DMS 273 (cell line): ENCODE measurements around the gene FBXL16.

Experiments used
- DNase-seq: peaks from one replicate; lab custom pipeline; 2025; ENCODE audit not compliant: unreplicated experiment; lab: John Stamatoyannopoulos, UW

Gene FBXL16

GRCh38 chr16:710500-711075 is 5.0 kb upstream of the FBXL16 start:
- peak; percentile 80 for DNase-seq

- peak; percentile 98 for DNase-seq
Observed at GRCh38 chr16:709566-710499, 4.2 kb upstream of the FBXL16 start.

GRCh38 chr16:708959-709358 is 3.4 kb upstream of the FBXL16 start:
- DNase-seq = peak; percentile 45

- no peak for DNase-seq
Observed at GRCh38 chr16:708019-708418, 2.4 kb upstream of the FBXL16 start.

DNA sequence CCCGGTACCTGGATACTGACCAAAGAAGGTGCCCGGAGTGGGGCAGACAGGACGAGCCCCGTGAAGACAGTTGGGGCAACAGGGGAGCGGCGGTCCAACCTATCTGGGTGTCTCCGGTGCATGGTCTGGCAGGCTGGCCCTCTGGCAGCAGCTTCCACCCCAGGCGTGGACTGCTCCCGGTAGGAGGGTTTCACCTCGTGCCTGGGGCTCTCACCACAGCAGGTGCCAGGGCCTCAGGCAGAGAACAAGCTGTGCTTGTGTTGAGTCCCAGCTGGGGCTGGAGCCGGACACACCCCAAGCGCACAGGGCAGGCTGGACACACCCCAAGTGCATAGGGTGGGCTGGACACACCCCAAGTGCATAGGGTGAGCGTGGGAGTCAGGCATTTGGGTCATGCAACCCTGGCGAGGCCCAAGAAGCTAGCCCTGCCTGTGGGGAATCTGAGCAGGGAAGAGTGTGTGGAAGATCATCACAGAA is 1.5 kb upstream of the FBXL16 start:
- DNase-seq = peak; percentile 68

GRCh38 chr16:706189-707061 is 824 bp upstream of the FBXL16 start:
- DNase-seq = peak; percentile 69

DNA sequence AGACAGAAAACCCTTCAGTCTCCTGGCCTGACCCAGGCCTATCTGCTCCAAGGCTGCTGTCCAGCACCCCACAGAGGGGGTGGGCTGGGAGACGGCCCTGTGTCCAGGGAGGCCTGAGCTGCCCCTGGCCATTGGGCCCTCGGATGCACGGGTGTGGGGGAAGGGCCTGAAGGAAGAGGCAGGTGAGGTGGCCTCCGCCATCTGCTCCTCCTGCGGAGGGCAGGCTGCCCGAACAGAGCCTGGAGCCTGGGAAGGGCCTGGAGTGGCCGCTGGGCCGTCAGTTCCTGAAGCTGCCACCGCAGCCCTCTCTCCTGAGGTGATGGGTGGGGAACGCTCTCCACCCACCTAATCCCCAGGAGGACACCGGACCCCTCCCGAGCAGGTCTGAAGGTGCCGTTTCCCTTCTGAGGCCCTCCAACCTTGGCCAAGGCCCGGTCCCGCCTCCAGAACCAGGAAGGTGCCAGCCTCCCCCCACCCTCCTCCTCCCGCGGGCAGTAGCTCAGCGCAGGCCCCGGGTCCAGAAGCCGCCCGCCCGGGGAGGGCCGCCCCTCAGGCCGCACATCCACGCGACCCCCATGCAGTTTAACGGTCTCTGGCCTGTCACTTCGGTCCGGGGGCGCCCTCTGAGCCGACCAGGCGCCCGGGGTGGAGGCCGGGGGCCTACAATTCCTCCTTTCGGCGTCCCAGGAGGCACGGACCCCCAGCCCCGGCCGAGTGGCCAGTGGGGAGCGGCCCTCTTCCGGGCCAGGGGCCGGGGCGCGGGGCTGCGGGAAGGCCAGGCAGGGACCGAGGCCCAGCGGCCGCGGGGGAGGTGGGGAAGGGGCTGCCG is 835 bp downstream of the FBXL16 start:
- DNase-seq = peak; percentile 69

DNA sequence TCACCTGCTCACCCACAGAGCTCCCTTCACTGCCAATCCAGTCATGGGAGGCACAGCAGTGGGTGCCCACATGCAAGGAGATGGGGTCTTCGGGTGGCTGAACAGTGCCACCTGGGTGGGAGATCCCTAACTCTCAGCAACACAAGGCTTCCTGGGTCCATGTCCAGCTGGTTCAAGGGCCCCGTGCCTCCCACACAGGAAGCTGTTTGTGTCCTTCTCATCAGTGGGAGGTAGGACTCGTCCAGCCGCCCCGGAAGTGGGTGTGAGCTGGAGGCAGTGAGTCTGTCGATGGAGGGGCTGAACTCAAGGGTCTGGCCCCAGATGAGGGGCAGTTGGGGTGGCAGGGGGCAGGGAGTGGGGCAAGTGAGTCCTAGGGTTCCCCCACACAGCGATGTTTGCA is 1.6 kb downstream of the FBXL16 start:
- no peak for DNase-seq

GRCh38 chr16:703406-703805 is 2.2 kb downstream of the FBXL16 start:
- no peak for DNase-seq

DNA sequence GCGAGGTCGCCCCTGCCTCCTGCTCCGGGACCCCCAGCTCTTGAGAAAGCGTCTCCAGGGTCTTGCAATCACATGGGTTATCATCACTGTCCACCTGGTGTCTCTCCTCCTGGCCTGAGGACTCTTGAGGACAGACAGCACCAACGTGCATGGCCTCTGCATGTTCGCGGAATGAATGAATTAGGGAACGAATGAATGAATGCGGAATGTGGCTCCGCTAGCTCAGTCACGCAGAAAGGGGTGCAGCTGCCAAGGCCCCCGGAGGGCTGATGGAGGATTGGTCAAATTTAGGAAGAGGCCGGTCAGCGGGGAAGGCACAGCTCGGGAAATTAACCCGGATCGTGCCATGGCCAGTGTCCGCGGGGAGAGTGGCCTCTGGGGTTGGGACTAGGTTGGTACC is 3.3 kb downstream of the FBXL16 start:
- no peak for DNase-seq

DNA sequence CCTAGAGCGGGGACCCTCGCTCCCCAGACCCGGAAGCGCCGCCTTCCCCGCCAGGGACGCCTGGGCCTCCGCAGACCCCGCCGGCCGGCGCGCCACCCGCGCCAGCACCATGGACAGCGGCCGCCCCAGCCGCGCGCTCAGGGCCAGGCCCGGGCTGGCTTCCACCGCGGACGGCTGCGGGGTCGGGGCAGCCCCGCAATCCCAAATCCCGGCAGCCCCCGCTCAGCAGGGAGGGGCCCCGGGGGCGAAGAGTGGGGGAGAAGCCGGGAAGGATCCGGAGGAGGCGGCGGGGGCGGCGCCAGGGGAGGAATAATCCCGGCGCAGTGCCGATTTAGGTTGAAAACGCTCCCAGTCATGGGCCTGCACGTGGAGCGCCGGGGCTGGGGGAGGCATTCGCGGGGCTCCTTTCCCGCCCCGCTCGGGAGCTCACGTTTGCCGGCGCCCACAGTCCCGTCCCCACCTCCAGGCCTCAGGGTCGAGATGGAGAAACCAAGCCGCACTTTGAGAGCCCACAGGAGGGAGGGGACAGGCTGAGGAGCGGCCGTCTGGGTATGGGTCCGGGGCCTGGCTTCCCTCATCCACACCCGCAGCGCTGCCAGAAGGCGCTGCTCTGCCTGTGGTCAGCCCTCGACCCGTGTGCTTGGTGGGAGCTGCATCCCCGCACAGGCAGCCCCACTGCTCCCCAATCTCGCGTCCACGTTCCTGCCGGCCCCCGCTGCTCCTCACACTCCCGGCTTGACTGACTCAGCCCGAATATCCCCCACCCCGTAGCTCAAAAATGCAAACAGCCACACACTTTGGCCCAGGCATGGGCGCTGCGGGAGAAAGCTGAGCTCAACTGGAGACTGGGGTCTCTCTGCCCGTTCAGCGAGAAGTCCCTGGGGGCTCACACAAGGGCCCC is 4.7 kb downstream of the FBXL16 start:
- DNase-seq = no peak

- no peak for DNase-seq
Observed at GRCh38 chr16:698911-699671, 6.5 kb downstream of the FBXL16 start.

GRCh38 chr16:695355-696089 is 10.1 kb downstream of the FBXL16 start:
- no peak for DNase-seq

- DNase-seq = no peak
Observed at GRCh38 chr16:694863-695354, 10.7 kb downstream of the FBXL16 start.

DNA sequence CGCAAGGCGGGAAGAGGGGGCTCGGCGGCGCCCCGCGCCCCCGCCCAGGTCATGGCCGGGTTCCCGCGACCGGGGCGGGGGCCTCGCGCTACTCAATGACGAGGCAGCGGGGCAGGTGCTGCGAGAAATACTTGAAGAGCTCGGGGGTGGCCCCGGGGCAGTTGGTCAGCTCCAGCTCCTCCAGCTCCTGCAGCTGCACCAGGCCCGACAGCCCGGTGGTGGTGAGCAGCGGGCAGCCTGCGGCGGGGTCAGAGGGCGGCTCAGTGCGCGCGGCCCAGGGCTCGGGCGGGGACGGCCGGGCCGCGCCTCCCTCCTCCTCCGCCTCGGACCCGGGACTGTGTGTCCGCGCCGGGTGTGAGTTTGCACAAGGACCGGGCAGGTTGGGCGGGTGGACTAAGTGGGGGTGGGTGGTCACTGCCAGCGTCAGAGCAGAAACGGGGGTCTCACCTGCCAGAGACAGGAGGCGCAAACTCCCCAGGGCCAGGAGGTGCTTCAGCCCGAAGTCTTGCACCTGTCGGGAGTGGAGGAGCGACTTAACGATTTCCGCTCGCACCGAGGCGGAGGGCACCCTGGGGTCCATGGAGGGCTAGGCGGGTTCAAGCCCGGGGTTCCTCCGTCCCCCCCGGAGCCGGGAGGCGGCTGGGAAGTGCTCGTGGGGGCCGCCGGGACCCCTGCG is 11.3 kb downstream of the FBXL16 start:
- DNase-seq = no peak

GRCh38 chr16:693766-694165 is 11.8 kb downstream of the FBXL16 start:
- DNase-seq = no peak

DNA sequence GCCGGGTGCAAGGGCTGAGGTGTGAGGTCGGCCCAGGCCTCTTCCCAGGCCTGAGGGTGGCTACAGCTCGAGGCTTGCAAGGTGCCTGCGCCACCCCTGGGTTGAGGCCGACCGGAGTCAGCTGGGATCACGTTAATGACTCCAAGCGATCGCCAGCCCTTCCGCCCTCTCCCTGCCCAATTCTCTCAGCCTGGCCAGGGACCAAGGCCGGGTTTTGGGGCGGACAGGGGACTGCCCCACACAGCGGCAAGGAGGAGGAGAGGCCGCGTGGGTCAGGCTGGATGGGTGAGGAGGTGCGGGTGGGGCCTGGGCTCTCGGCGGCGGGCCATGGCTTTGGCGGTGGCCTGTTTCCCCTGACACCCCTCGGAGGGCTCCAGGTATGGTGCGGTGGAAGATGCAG is 12.2 kb downstream of the FBXL16 start:
- DNase-seq = no peak
